Transverse colon (tissue), 4 donors: ENCODE data around the gene CTDP1.

Experiments used
- EP300 ChIP-seq: sonication (generic); formaldehyde crosslinking; IDR thresholded peaks from one replicate; pipeline ENCODE4 v1.6.1; 2017; ENCODE audit warnings: antibody characterized with exemption, low read depth
- POLR2A ChIP-seq: fragments of 450-650 bp; IDR thresholded peaks from one replicate; pipeline ENCODE4 v1.6.1; 2016; ENCODE audit warnings: antibody characterized with exemption, mild to moderate bottlenecking, moderate library complexity
- POLR2AphosphoS5 ChIP-seq, 3 donors: sonication (generic); formaldehyde crosslinking; IDR thresholded peaks; one replicate each; pipeline ENCODE4 v1.6.1; 2016; ENCODE audit warnings: antibody characterized with exemption in 3 of 3
- TF ChIP-seq, protein P1 (sequence below), 5 experiments: fragments of 200-600 bp in 3 of 5; fragments of 450-650 bp in 2 of 5; sonication (generic) in 3 of 5; IDR thresholded peaks; 1 replicate in 2 of 5; 2 replicates in 3 of 5; pipeline ENCODE4 v1.5.1; 2016 to 2017; ENCODE audit warnings: antibody characterized with exemption in 5 of 5, inconsistent platforms in 3 of 5, mild to moderate bottlenecking in 2 of 5, moderate library complexity in 1 of 5

DNA sequence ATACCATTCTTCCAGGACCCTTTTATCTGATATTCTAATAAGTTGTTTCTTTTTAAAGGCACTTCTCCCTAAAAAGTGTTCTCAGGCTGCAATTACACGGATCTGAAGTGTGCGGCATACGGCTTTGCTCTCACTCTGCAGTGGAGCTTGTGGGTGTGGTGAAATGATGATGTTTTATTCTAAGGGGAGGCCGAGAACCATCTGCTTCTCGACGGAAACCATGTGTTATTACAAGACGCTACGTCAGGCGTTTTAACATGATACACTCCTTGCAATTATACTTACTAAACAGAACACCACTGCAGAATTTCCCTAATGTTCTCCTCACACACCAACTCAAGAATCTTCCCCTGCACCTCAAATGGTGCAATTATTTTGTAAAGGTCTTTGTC, 34.9 kb upstream of the CTDP1 start:
- TF ChIP-seq, protein P1, sequence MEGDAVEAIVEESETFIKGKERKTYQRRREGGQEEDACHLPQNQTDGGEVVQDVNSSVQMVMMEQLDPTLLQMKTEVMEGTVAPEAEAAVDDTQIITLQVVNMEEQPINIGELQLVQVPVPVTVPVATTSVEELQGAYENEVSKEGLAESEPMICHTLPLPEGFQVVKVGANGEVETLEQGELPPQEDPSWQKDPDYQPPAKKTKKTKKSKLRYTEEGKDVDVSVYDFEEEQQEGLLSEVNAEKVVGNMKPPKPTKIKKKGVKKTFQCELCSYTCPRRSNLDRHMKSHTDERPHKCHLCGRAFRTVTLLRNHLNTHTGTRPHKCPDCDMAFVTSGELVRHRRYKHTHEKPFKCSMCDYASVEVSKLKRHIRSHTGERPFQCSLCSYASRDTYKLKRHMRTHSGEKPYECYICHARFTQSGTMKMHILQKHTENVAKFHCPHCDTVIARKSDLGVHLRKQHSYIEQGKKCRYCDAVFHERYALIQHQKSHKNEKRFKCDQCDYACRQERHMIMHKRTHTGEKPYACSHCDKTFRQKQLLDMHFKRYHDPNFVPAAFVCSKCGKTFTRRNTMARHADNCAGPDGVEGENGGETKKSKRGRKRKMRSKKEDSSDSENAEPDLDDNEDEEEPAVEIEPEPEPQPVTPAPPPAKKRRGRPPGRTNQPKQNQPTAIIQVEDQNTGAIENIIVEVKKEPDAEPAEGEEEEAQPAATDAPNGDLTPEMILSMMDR (IDR thresholded peaks at IDR 0.05) = no peak
- TF ChIP-seq POLR2A (no peak), POLR2AphosphoS5 (IDR thresholded peaks at IDR 0.05) (no peak), EP300 (no peak)
